ENCODE results near the gene TCF7L2.

Gene TCF7L2

DNA sequence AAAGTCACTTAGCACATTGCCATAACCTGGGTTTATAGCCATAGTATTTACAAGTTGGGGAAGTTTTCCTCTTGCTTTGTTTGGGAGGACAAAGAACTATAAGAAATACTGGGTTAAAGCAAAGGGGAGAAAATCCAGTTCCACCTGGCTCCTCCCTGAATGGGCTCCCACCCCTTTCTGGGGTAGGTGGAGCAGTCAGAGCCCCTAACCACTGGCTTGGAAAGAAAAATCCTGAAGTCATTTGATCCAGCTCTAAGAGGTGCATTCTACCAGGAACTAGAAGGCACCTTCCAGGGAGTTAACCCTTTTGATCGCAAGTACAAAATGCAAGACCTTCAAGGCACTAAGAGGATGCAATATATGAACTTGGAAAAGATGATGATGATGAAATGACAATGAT, 31.3 kb upstream of the TCF7L2 start:
- no peak for DNase-seq (ENCODE audit: low spot score)
- POLR2A ChIA-PET (ENCODE audit: low non-redundant PET) = no interaction called here
- H3K27ac ChIP-seq = no peak overlapping the region
- CTCF ChIA-PET = interaction anchor here (0.6 kb wide), 2 partner anchors 207 to 445 kb away, joined by 3 read pairs; no protein-coding TSS in a partner anchor
- TF ChIP-seq CTCF (conservative IDR thresholded peaks at IDR 0.05; ENCODE audit: low read depth) = no peak

DNA sequence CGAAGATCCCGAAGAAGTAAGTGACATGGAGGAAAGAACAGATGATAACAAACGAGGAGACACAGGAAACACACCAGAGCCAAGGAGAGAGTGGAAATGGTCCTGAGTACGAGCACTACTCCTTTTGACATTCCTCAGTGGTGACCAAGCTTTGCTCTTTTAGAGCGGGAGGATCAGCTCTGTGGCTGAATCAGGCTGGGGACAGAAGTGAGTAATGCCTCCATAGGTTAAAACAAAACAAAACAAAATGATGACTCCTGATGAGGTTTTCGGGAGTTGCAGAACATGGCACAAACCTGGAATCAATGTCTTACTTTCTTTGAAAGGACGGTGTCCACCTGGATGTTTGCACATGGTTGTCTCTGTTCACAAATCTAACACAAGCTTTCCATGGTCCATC, 30.3 kb upstream of the TCF7L2 start:
- CTCF ChIA-PET = interaction anchor here (0.6 kb wide), 1 partner anchor 100 kb away, joined by 3 read pairs; no protein-coding TSS in a partner anchor
- DNase-seq (ENCODE audit: low spot score) = peak; percentile 80
- no peak overlapping the region for H3K27ac ChIP-seq
- POLR2A ChIA-PET (ENCODE audit: low non-redundant PET) = no interaction called here
- TF ChIP-seq CTCF (conservative IDR thresholded peaks at IDR 0.05; ENCODE audit: low read depth) = no peak

DNA sequence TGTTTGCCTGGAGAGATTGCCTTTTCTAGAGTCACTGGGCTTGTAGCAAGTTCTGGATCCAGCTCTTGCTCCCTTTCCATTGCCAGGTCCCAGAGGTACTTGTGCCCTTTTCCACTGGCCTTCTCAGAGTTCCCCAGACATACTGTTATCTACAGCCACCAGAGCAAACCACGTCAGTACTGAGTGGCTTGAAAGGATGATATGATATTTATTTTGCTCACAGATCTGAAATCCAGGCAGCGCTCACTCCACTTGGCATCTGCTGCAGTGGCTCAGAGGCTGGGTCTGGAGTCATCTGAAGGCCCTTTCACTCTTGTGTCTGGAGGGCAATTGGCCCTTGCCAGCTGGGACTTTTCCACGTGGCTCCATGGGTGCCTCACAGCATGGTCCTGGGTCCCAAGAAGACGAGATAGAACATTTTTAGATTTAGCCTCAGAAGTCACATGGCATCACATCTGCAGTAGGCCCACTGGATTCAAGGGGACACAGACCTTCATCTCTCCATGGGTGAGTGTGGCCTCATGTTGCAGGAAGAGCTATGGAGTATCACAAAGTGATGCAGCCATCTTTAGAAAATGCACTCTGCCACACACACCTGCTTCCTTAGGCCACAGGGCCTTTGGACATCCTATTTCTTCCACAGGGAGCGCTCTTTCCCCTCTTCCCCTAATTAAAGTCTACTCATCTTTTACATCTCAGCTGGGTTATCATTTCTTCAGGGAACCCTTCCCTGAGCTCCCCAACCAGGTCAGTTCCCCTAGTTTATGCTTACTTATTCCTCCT, 22.9 kb upstream of the TCF7L2 start:
- CTCF ChIA-PET = interaction anchor here (0.5 to 0.6 kb wide), 2 partner anchors 18 to 234 kb away, joined by 3 to 4 read pairs; no protein-coding TSS in a partner anchor

GRCh38 chr10:112927980-112928379, 22.1 kb upstream of the TCF7L2 start:
- no peak for DNase-seq (ENCODE audit: low spot score)
- no peak for TF ChIP-seq CTCF (conservative IDR thresholded peaks at IDR 0.05; ENCODE audit: low read depth)
- POLR2A ChIA-PET (ENCODE audit: low non-redundant PET) = no interaction called here
- CTCF ChIA-PET = no interaction called here
- H3K27ac ChIP-seq = no peak overlapping the region

More for the DNA sequence above, 22.9 kb upstream of the TCF7L2 start:
- H3K27ac ChIP-seq = no peak overlapping the region
- DNase-seq (ENCODE audit: low spot score) = no peak
- no peak for TF ChIP-seq CTCF (conservative IDR thresholded peaks at IDR 0.05; ENCODE audit: low read depth)
- POLR2A ChIA-PET (ENCODE audit: low non-redundant PET) = no interaction called here

- DNase-seq (ENCODE audit: low spot score) = no peak
- CTCF ChIA-PET = interaction anchor here (0.6 kb wide), 1 partner anchor 36 kb away, joined by 10 read pairs; no protein-coding TSS in a partner anchor
- POLR2A ChIA-PET (ENCODE audit: low non-redundant PET) = no interaction called here
- H3K27ac ChIP-seq = no peak overlapping the region
- no peak for TF ChIP-seq CTCF (conservative IDR thresholded peaks at IDR 0.05; ENCODE audit: low read depth)
Measured at GRCh38 chr10:112932658-112933057, 17.4 kb upstream of the TCF7L2 start.

DNA sequence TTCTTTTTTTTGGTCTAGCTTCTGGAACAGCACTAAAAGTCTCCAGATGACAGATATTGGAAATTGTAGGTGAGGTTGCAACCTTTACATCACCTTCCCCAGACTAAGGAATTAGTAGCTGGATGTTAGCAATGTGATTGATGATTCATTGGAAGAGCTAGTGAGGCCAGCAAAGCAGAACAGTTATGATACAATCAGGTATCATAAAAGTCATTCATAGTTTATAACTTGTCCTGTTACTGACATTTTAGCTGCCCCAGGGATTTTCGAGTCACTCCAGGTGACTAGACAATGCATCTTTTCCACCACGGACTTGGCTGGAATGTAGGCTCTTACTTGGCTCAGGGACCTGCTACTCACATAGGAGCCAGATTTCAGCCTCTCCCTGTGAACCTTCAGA, 15.9 kb upstream of the TCF7L2 start:
- CTCF ChIA-PET = interaction anchor here (0.7 kb wide), 1 partner anchor 286 kb away, joined by 5 read pairs; no protein-coding TSS in a partner anchor
- POLR2A ChIA-PET (ENCODE audit: low non-redundant PET) = interaction anchor here (0.6 kb wide), 1 partner anchor 11 kb away, joined by 3 read pairs; no protein-coding TSS in a partner anchor
- H3K27ac ChIP-seq = no peak overlapping the region
- DNase-seq (ENCODE audit: low spot score) = no peak
- no peak for TF ChIP-seq CTCF (conservative IDR thresholded peaks at IDR 0.05; ENCODE audit: low read depth)

Data from RWPE1 (cell line).